CD1c-positive myeloid dendritic cell (primary cell): ENCODE measurements around the gene STX1B.
"Not testable (repeated sequence)": the region's sequence is repeated elsewhere in the genome, so short reads cannot be mapped to it uniquely, and the experiment has no call there.

Experiments used
- DNase-seq: peaks from one replicate; pipeline ENCODE4 v3.0.0-alpha.2; 2016; ENCODE audit errors: extremely low spot score

STX1B gene

DNA sequence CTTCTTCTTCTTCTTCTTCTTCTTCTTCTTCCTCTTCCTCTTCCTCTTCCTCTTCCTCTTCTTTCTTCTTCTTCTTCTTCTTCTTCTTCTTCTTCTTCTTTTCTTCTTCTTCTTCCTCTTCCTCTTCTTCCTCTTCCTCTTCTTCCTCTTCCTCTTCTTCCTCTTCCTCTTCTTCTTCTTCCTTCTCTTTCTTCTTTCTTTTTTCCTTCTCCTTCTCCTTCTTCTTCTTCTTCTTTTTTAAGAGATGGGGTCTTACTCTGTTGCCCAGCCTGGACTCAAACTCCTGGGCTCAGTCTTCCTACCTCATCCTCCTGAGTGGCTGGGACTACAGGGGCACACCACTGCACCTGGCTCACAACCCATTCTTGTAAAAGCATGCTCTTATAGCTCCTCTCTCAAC is 2.9 kb upstream of the STX1B start:
- DNase-seq = not testable (repeated sequence)

DNA sequence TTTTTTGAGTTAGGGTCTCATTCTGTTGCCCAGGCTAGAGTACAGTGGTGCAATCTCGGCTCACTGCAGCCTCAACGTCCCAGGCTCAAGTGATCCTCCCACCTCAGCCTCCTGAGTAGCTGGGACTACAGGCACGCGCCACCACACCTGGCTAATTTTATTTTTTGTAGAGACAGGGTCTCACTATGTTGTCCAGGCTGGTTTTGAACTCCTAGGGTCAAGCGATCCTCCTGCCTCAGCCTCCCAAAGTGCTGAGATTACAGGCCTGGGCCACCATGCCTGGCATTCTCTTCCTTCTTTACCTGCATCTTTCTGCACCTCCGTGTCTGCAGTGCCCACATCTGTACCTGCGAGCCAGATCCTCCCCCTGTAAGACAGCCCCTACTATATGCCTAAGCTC is 1.4 kb upstream of the STX1B start:
- DNase-seq = not testable (repeated sequence)

DNA sequence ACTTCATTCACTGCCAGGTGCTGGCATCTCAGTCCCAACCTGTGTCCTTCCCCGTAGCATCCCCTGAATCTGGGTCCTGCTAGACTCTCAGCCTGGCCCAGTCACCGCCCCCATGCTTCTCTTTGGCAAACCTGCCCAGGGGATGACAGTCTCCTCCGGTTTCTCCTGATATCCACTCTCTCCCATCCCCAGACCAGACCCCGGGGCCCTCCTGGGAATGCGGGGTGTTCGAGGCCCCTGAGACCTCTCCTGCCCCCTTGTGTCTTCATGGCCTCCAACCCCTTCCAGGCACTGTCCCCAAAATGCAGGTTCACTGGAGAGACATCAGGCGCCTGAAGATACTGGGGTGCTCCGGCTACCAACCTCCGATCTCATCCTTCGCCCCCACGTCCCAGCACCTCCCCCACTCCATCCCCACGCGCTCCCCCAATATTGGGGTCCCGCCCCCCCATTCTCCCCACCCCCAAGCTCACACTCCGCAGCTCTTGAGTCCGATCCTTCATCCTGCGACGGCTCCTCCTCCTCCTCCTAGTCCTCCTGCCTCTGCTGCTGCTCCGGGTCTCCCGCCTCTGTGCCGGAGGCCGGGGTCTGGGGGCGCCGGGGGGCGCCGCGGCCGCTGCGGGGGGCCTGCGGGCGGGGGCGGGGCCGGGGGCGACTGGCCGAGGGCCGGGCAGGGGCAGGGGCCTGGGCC is 399 bp downstream of the STX1B start:
- no peak for DNase-seq

DNA sequence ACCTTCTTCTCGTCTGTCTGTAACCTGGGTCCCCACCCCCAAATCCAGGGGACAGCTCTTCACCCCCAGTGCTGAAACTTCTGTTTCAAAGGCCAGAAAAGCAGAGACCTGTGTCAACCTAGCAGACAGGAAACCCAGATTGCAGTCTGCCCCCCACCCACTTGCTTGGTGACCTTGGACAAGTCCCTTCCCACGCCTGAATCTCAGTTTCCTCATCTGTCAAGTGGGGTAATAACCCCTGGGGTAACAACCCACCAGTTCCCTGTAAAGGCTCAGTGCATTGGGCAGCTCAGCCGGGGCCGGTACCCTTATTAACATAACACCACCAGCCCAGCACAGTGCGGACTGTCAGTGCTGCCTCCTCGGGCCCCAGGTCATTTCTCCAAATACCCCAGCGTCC is 1.3 kb downstream of the STX1B start:
- DNase-seq = no peak

DNA sequence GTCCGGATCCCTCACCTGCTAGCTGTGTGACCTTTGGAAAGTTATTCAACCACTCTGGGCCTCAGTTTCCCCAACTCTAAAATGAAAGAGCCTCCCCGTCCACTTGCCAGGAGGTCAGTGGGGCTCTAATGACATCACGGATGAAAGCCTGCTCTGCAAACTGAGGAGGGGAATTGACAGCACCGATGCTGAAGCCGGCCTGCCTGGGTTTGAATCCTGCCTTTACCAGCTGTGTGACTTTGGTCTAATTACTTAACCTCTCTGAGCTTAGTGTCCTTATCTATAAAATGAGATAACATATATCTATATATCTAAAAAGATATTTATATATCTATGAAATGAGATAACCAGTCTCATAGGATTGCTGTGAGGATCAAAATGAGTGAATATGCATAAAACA is 1.9 kb downstream of the STX1B start:
- DNase-seq = no peak

DNA sequence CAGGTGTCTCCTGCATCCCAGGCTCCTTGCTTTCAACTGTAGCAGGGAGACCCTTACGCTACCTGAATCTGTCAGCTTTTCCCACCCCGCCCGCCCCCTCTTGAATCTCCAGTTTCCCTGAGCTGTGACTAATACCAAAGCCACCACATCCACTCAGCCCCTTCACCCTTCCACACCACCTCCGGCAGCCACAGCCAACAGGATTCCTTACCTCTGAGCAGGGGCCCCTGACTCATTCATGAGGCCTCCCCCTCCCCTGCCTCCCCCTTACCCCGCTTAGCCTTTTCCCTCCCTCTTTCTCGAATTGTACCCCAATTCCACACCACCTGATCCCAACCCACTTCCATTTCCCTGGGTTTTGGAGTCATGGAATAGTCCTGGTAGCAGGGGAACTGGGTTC is 2.3 kb downstream of the STX1B start:
- DNase-seq = no peak

DNA sequence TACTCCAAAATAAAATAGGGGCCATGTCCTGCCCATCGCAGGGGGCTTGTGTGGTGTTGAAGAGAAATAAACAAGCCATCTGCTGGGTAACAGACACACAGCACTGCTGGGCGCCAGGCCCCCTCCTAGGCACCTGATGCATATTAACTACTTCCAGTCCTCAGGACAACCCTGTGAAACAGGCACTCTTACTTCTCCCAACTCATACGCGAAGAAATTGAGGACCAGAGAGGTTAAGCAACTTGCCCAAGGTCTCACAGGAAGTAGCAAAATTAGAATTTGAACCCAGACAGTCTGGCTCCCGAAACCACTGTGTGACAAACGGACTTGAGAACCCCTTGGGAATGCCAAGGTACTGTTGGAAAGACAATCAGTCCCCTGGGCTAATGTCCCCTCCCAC is 2.8 kb downstream of the STX1B start:
- no peak for DNase-seq

DNA sequence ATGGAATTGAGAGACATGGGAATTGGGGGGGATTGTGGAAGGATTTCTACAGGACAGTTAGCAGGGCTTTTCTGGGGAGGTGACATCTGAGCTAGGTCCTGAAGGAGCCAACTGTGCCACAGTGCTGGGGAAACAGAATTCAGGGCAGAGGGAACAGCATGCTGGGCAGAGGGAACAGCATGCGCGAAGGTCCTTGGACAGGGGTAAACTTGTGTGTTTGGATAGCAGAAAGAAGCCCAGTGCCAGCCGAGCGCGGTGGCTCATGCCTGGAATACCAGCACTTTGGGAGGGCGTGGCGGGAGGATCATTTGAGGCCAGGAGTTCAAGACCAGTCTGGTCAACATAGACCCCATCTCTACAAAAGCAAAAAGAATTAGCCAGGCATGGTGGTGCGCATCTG is 3.8 kb downstream of the STX1B start:
- DNase-seq = no peak

DNA sequence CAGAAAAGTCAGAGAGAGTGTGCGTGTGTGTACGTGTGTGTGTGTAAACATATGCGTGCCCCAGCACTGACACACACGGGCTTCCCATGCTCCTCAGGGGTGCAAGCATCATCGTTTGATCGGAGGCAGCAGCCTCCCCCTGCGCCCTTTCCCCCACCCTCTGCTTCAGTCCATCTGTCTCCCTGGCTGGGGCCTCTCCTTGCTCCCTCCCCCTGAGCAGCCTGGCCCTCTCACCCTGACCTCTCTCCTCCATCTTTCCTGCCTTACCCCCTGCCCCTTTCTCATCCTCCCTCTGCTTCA is 4.4 kb downstream of the STX1B start:
- DNase-seq = no peak

DNA sequence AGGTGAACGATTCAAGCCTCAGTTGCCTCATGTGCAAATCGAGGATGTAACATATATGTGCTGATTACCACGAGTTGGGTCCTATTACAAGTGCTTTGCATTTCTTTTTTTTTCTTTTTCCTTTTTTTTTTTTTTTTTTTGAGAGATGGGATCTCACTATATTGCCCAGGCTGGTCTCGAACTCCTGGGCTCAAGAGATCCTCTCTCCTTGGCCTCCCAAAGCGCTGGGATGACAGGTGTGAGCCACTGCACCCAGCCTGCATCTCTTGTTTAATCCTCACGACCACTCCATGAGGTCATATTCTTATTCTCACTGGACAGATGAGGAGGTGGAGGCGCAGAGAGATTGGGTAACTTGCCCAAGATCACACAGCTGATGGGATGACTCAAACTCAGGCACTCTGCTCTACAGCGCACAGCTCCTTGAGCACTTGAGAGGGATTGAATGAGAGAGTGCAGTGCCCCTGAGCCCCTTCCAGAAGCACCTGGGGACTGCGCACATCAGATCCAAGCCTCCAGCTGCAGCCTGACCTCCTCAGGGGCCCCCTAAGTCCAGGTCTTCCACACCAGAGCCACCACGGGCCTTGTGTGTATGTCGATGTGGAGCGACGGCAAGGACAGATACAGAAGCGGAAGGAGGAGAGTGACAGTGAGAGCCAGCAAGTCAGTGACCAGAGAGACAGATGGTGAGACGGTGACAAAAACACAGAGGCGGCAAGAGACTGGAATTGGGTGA is 4.9 kb downstream of the STX1B start:
- DNase-seq = no peak

DNA sequence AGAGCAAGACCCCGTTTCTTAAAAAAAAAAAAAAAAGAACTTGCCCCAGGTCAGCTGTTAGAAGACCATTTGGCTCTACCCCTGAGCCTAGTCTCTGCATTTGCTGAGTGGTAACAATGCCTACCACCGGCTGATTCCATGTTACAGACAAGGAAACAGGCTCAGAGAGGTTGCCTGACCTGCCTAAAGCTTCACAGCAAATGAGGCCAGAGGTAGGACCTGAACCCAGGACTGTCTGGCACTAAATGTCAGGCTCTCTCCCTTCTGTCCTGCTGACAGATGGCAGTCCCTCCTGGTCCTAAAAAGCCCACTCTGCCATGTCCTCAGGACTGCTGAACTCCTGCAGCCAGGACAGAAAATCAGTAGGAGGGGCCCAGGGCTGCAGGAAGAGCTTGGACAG is 5.8 kb downstream of the STX1B start:
- DNase-seq = no peak

DNA sequence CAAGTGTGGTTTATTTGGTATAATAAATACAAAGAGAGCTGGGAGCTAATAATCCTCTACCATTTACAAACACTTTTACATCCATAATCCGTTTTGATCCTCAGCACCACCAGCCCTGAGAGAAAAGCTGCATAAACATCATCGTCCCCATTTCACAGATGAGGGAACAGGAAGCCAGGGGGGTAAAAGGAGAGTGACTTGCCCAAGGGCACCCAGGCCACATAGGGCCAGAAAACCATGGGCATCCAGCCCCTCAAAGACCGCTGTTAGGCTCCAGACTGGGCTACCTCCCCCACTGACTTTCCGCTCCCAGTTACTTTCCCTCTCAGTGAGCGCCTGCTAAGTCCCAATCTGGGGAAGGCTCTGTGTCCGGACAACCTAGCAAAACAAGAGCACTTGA is 6.7 kb downstream of the STX1B start:
- no peak for DNase-seq

DNA sequence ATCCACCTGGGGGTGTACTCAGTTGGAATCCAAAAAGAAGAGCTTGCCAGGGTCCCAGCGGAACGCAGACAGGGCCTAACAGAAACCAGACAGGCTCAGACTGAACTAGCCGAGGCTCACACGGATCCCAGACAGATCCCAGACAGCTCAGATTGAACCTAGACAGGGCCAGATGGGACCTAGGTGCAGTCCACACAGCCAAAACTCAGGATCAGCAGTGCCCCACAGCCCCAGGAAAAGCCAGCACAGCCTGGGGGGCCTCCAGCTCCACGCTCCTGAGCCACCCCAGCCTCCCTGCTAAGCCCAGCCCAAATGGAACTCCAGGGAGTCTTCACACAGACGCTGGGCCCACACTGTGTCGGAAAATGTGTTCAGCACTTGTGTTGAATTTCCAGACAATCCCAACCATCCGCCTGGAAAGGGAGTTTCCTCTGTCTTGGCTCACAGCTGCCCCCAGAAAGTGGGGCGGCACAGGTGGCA is 7.5 kb downstream of the STX1B start:
- no peak for DNase-seq

DNA sequence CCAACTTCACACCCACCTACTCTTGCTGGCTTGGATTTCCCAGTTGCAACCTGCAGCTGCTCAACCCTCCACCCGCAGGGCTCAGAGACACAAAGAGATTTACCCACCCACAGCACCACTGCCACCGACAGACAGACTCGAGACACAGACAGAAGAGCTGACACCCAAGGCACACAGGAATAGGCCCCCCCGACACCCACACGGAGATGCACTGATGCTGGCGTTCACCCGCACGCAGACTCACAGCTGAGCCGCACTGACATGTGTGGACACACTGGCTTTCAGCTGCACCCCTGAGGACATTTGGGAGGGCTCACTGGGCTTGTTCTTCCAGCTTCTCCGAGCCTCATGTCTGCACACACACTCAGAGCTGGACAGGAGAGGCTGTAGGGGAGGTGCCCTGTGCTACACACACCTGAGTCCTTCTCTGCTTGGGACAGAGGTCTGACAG is 8.2 kb downstream of the STX1B start:
- DNase-seq = no peak

DNA sequence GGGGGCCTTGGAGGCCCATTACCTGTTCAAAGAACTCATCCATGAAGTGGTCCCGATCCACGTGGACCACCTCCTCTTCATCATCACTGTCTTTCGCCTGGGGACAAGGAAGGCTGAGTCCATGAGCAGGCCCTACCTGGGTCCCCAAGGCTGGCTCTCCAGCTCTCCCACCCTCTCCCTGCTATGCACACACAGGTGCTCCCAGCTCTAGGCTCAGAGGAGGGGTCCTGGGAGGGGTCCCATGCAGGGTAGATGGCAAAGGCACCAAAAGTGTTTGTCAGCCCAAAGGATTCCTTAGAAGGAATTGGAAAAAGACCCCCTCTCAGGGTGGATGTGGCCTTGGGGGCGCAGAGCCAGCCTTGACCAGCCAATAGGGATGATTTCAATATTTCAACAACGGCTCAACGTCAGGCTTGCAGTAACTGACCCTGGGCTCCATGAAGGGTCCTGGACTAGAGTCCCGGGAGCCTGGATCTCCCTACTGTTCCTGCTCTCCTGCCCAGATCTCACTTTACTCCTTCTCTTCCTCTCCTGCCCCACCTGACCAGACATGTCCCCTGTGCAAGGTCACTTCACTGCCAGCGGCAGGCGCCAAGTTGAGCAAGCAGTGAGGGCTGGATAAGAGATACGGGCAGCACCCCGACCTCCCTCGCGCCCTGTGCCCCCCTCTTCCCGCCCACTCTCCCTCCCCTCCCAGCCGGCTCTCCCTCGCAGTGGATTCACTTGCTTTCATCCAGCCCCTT is 8.8 kb downstream of the STX1B start:
- DNase-seq = no peak

DNA sequence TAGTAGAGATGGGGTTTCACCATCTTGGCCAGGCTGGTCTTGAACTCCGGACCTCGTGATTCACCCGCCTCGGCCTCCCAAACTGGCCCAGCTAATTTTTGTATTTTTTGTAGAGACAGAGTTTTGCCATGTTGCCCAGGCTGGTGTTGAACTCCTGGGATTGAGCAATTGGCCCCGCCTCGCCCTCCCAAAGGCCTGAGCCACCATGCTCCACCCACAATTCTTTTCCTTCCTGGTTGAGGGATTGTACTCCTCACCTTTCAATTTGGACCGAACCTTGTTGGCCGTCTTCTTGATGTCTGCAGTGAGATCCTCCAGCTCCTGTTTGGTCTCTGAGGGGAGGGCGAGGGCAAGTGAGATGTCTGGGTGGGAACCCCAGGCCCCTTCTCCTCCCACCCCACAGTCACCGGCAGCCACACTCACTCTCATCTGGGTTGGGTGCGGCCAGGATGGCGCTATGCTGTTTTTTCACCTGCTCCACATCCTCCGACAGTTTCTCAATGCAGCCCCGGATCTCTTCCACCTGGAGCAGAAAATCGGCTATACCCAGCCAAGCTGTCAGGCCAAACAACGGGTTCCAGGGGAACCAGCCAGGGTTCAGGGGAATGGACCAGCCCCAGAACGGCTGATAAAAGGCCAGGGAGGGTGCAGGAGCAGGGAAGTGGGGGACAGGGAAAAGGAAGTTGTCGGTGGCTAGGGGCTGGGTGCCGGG is 9.6 kb downstream of the STX1B start:
- no peak for DNase-seq

DNA sequence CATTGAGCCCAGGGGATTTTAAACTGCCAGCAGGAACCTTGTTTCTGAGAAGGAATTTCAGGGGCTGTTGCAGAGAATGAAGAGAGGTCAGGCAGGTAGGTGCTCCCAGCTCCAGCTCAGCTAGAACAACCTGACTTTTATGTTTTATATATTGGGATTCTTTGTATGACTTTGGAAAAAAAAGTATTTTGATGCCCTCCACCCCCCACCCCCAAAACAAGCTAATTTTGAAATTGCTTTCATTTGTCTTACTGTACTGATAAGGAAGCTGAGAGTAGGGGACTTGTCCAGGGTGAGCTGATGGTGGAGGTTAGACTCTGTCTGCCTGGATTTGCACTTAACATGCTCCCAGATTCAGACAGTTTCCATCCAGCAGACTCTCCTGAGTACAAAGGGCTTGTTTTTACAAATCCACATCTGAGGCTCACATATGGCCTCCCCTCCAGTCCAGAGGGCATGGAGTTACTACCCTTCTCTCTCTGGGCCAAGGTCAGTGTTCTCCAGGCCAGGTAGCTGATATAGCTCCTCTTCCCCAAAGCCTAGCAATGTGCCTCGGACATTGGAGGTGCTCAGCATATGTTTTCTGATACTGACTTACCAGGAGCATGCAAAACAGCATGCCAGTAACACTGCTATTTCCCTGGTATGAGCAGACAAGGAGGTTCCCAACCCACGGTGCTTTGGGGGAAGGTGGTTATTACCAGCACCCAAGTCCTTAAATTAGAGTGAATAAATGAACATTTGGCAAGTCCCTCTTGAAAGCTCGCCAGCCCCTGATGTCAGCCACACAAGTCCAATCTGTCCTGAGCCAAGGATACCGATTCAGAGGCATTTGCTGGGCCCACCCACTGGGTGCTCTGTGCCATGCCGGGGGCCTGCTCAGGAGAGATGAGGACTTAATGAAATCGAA is 11.3 kb downstream of the STX1B start:
- no peak for DNase-seq

DNA sequence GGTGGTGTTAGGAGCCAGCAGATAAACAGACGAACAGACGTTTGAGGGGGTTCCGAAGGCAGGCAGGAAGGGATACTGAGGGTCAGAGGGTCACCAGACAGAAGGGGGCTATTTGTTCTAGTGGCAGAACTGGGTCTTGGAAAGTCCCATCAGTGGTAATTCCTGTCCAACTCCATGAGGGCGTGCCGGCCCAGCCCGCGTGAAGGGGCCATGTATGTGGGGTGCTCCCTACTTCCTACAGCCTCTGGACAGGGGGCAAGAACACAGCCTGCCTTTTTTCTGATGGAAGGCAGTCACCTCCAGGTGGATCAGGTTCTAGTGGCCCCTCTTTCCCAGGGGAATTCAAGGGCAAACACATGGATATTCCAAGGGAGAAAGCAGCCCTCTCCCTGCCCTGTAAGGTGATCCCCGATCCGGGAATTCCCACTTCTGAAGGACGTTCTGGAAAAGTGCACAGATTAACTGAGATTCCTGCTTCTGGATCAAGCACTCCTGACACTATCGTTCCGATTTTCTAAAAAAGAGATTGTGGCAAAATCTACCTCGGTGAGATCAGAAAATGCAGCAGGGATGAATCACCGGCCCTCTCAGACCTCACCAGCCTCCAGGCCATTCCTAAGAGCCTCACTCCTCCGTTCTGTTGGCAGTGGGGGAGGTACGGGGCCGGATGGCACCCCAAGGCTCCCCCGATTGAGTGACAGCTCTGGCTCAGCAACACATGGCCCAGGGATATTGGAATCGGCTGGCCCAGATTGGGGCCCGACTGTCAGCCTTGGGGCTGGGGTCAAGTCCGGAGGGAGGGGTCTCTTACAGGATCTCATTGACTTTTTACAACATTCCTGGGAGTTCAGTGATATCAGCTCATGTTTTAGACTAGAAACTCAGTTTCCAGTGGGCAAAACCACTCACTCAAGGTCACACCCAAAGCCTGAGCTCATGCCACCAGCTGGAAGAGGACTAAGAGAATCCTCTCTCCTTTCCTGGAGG is 12.4 kb downstream of the STX1B start:
- DNase-seq = no peak

DNA sequence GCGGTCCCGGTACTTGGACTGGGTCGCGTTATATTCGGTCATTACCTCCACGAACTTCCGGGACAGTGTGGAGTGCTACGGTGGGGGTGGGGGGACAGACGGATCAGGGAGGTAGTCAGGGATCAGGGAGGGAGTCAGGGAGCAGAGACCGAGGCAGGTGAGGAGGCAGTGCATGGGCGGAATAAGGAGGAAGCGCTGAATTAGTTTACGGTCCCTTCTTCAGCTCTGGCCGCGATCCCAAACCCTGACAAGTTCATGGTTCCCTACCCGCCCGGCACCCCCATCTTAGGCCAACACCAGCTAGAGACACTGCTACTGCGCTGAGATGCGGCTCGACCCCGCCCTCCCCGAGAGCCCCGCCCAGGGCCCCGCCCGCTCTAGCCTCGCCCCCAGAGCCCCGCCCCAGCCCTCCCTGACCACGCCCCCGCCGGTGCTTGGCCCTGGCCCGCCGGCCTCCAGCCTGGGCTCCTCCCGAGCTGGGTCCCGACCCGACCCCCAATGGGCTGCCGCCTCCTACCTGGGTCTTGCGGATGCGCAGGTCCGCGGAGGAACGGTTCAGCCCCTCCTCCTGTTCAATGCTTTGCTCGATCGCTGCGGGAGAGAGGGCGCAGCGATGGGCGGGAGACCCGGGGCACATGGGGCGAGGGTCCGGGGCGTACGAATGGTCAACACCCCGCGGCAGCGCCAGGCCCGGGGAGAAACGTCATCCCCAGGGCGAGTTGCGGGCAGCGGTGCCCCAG is 13.3 kb downstream of the STX1B start:
- DNase-seq = peak; percentile 90
